ENCODE data around the gene ATP8B1.

GRCh38 chr18:57794951-57795728 lies 8.0 kb downstream of the ATP8B1 start:
- TF ChIP-seq POLR2A (IDR thresholded peaks at IDR 0.05) (no peak), CTCF (IDR thresholded peaks at IDR 0.05) (peak in 1 of 6 experiments; percentile 16)
